NCI-H187 treated with DMSO at 0.1 percent for 48 hours (cell line): Measurements from ENCODE around the gene GNAO1.

ENCODE experiments used
- DNase-seq: peaks from one replicate; lab custom pipeline; 2025; lab: John Stamatoyannopoulos, UW

Gene GNAO1

DNA sequence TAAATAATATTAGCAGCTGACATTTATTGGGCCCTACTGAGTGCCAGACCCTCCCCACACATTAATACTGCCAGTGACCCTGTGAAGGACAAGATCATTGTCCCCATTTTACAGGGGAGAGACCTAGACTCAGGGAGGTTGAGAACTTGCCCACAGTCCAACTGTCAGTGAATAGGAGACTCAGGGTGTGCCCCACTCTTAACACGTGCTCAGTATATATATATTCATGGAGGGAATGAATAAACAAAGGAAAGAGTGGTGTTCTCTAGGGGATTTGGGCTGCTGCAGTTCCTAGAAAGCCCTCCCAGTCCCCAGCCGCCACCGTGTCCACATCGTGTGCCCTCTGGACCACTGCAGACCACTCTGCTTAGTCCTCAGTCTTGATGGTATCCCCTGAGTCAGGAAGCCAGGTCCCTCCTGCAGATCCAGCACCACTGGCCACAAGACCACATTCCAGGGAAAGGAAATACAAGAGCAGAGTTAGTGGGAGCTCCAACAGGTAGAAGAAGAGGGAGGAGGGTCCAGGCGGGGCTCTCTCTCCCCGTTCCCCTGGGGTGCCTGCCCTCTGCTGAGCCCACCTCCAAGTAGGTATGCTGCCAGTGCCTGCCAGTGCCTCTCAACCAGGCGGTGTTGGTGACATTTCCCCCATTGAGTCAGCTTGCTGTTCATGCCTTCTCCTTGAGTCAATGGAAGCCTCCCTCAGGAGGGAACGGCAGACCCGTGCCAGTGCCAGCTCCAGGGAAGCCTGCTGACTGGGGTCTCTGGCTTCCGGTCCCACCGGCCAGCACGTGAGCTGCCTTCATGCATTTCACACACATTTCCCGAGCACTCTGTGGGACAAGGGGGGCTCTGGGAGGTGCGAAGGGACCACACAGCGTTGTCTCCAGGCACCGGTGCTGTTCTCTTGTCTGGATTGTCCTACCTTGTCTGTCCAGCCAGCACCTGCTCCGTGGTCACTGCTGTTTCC is 75.6 kb downstream of the GNAO1 start:
- no peak for DNase-seq

DNA sequence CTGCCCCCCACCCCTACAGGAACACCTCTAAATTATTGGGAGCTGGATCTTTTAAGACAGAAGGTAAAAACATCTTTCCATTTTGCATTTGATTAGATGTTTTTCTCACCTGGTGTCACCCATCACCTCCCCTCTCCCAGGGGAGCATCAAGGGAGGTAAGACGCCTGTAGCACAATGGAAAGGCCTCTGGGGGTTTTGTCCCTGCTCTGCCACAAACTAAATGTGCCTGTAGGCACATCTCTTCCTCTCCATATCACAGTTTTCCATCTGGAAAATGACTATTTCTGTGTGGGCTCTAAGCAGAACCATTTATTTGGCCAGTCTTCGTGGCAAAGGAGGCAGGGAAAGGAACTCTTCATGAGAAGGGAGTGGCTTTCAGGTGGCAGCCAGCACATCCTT is 76.6 kb downstream of the GNAO1 start:
- DNase-seq, result no peak

DNA sequence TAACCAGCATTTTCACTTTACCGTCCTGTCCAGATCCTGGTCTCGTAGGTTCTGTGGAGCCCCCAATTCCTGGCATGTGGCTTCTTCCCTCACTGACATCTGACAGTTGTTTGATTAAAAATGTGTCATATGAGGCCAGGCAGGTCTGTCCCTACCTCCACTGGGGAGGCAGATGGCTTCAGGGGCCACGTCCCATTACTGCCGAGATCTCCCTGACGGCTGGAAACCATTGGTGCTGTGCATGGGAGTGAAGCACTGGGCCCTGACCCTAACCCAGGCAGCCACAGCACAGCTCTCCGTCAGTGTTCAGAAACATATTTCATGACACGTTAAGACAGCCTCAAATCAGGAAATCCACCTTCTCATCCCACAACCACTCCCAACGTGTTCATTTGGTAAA is 77.5 kb downstream of the GNAO1 start:
- DNase-seq, result no peak

DNA sequence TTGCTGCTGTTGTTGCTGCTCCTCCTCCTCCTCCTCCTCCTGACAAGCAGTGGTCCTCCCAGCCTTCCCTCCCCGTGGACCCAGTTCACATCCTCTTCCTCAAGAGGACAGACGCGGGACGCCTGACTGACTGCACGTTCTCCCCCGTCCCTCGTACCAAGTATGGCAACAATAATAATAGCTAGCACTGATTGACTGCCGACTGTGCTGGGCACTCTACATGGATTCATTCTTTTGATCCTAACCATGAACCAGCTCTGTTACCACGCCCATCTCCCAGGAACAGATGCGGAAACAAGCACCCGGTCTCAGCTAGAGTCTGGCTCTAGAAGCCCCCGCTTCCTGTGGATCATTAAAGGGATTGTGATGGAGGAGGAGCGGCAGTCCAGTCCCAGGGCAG is 78.0 kb downstream of the GNAO1 start:
- no peak for DNase-seq

DNA sequence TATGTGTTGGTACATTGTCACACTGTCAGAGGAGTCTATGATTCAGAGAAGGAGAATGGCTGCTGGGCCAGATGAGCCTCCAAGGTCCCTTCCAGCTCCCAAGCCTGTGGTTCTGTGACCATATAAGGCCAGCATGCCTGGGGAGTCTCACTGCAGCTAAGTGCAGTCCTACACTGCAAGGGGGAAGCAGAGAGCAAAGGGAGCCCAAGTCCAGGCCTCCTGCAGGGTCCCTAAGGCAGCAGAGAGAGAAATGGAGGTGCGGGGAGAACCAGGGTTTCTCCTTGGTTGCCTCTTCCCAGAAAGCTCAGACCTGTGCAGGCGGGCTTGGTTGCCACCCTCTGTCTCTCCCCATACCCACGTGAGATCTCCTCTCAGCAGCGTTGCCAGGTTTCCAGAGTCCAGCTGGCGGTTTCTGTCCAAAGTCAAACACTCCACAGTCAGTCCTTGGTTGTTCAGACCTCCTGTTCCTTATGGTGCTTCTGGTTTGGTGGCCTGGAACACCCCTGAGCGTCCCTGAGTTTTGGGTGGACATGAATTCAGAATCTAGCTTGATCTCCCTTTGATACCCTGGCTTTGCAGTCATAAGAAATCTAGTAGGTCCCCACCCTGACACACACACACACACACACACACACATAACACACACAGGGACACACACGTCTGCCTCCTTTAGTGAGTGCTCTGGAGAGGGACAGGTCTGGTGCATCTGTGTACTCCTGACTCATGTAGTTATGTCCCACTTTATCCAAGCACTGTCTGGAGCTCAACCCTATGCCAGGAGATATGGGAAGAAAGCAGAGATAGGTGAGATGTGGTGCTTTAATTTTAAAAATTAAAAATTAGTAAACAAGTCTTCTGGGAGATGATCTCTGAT is 78.8 kb downstream of the GNAO1 start:
- DNase-seq, result no peak

DNA sequence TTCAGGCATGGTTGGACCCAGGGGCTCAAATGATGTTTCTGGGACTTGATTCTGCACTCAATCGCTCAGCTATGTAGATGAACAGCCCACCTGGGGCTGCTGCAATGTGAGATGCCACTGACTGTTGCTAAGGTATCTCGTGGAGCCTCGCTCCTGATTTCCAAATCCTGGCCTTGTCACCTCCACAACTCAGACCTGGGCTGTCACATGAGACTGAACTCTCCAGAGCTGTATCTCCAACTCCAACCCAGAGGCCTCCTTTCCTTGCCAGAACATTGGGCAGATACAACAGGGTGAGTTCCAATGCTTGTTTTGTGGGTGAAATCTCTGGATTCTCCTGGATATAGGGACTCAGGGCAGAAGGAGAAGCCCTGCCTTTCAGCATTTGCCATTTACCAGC is 79.5 kb downstream of the GNAO1 start:
- DNase-seq, result no peak

DNA sequence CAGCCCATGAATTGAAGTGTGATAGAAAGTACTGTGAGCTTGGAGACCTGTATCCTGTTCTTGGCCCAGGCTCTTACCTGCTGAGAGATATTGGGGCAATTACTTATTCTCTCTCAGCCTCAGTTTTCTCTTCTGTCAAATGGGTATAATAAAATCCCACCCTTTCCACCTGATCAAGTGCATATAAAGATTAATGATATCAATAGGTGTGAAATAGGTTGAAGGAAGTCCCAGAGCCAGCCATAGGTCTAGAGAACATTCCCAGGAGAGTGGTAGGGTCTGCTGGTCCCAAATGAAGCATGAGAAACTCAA is 81.2 kb downstream of the GNAO1 start:
- no peak for DNase-seq

DNA sequence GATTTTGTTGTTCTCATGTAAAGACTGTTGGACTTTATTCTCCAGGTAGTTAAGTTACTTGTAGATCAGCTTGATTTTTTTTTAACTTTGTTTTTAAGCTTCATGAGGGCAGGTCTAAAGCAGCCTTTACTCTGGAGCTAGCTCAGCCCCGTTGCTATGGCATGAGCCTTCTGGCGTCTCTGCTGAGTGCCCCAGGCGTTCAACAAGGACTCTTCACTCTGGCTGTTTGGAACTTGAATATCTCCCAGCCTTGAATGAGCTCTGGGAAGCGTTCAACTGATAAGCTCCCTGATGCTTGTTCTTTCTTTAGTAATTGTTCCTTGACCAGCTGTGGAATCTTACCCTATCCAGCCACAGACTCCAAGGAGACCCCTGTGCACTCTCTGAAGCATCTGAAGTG is 82.3 kb downstream of the GNAO1 start:
- no peak for DNase-seq

DNA sequence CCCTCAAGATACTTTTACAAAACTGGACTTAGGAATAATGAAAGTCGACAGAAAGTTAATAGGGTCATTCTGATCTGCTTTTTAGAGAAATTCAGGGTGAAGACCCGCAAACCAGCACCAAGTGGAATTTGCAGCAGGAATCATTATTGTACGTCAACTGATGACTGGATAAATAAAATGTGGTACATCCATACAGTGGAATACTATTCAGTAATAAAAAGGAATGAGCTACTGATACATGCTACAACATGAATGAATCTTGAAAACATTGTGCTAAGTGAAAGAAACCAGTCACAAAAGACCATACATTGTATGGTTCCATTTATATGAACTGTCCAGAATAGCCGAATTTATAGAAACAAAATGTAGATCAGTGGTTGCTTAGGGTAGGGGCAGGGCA is 83.1 kb downstream of the GNAO1 start:
- DNase-seq, result no peak

DNA sequence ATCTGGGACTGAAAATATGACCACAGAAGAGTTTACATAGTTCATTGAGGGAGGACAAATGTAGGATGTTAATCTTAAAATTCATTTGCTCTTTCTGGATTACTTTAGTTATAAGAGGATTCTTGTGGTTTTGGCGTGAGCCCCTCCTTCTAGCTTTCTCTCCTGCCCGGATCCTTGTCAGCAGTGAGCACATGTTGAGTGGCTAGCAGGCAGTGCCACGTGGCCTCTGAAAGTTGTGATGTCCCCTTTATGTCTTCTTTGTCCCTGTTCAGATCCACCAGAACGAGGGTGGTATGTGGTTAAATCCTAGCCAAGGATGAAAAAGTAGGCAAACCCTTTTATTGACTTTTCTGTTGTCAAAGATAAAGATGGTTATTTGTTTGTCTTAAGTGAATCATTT is 83.8 kb downstream of the GNAO1 start:
- no peak for DNase-seq

DNA sequence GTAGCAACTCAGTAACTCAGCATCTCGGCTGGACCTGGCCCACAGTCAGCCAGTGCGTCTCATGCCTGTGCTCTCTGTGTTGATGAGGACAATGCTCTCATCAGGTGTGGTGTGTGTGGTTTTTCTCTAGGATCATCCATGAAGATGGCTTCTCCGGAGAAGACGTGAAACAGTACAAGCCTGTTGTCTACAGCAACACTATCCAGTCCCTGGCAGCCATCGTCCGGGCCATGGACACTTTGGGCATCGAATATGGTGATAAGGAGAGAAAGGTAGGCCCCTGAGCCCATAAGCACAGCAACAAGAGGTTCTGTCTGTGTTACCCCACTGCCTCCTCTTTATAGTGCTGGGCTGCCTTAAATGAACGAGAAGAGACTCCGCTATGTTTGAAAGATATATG is 84.5 kb downstream of the GNAO1 start:
- DNase-seq, result no peak

DNA sequence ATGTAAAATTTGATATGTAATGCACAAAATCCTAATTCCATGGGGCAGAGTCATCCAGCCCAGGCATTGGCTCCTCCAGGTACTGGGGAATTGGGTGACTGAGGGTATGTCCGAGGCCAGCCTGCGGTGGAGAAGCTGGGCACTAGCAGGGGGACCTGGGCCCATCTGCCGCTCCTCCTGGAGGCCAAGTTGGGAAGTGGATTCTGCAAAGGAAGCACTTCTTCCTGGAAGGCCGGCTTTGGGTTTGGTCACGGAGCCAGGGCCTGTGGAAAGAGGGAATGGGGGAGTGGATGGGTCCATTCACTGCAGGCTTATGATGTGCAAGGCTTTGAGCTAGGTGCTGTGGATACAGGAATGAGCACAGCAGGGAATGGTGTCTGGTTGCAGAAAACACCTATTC is 85.8 kb downstream of the GNAO1 start:
- no peak for DNase-seq

DNA sequence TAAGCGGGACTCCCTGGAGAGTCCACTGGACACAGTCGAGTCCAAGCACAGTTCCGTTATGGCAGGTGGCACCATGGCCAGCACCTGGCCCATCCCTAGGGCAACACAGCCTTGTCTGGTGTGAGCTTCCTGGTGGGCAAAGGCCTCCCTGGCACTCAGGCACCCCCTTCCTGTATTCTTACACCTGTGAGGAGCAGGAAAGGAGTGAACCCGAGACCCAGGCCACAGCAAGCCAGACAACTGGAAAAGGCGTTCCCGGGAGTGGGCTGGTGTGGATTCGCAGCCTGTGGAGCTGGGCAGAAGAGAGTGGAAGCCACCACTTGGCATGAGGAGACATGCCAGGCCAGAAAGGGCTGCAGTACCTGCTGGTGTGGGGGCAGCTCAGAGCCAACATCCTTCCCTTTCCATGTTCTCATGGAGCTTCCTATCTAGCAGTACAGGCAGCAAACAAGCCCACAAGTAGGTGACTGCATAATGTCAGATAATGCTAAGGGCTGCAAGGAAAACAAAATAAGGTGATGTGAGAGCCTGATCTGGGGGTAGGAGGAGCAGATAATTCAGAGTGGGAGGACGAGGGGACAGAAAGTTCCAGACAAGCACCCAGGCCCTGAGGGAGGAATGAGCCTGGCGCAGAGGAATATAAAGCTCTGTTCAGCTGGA is 87.0 kb downstream of the GNAO1 start:
- DNase-seq, result no peak

DNA sequence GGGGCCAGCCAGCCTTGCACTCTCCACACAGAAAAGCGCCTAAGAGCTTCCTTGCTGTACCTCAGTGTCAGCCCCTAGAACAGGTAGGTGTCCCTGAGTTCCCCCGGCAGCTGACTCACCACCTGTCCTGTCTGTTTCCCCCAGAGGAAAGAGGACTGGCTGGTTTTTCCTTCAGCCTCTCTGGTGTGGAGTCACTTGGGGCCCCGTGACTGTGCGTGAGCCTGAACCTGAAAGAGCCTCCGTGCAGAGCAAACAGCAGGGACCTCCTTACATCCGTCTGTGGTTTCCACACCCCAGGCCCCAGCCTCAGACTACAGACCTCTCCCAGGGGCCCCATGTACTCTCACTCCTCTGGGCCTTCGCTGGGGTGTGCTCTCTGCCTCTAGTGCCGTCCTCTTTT is 87.8 kb downstream of the GNAO1 start:
- no peak for DNase-seq

DNA sequence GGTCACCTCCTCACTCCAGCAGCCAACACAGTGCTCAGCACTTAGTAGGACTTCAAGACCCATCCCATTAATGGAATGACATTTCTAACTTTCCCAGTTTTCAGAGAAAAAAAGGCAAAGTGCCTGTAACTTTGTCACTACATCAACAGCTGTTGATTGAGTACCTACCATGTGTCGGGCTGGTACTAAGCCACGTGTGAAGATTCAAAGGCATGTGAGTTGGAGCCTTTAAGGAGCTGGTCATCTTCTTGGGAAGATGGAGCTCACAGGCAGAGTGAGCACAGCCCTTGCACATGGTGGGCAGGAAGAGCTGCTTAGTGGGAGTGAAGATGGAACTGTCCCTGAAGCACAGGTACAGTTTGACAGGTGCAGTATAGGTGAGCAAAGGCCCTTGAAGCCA is 88.6 kb downstream of the GNAO1 start:
- no peak for DNase-seq

DNA sequence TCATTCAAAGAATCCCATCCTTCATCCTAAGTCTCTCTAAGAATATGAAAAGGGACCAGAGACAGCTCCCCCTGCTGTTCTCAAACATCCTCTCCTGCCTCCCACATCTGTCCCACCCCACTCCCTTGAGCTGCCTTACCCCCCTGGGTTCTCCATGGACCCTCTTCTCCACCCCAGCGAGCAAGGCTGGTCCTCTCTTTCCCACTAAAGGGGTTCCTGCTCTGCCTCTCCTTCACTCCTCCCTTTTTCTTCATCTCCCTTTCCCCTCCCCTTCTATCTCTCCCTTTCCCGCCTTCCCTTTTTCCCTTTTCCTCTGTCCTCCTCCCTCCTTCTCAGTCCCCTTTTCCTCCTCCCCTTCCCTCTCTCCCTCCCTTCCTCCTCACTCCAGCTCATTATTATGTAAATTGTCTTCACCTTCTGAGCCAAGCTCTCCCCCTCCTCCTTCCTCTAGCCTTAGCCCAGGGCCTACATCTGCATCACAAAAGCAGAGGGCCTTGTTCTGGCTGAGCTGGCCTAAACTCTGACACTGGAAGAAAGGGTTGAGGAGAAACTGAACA is 90.0 kb downstream of the GNAO1 start:
- DNase-seq, result no peak

DNA sequence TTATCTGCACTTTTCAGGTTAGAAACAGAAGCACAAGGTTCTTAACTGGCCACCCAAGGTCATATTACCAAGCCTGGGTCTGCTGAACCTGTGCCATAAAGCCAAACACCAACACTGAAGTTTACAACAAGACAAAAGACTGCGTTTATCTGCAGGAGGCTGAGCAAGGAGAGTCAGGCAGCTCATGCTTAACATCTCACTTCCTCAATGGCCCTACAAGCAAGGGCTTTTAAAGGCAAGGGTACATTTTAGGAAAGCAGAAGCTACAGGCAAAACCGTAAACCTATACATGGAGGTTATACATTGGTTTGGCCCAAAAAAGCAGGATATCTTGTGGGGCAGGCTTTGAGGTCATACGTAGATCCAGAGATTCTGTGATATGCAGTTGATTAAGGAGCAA is 91.2 kb downstream of the GNAO1 start:
- DNase-seq, result no peak

DNA sequence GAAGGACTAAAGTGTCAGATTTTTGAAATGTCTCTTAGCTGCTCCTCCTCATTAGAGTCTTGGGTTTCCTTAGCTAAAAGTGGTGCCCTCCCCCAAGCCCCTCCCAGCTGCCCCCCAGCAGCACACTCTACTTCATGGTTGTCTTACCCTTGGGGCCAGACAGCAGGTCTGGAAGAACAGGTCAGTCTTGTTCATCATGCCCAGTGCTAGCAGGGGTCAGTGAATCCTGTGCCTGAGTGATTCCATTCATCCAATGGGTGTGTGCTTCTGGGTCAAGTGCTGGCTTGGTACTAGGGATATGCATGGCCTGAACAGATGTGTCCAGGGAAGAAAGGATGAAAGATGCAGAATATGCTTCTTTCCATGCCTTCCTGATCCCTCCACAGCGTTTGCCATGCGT is 93.2 kb downstream of the GNAO1 start:
- no peak for DNase-seq

DNA sequence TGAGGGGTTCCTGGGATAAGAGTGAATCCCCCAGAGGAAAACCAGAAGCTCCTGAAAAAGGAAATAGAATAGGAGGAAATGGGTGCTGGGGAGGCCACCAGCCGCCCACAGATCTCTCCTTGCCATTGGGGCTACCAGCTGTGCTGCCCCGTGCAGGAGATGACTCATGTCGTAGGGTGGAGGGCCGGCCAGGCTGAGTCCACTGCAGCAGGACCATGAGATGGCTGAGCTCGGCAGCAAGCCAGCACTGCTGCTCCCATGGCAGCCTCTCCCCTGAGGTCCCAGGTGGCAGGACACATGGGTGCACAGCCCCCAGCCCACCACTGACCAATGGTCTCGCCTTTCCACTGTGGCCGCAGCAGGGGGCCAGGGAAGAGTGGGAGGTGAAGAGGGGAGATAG is 95.5 kb downstream of the GNAO1 start:
- no peak for DNase-seq

DNA sequence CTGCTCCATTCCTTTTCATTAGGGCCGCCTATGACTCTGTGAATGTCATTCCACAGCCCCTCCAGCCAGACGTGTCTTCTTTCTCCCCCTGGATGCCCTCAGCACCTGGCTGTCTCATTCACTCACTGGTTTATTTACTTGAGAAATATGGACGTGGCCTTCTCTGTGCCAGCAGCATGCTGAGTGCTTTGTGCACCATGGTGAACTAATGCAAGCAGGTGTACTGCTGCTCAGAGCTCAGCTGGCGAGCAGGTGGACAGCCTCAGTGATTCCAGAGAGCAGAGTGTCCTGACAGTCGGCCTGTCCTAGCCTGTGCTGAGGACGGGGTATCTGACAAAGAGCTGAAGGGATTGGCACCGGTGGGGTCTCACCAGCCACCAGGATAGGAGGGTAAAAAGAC is 96.7 kb downstream of the GNAO1 start:
- DNase-seq, result no peak

DNA sequence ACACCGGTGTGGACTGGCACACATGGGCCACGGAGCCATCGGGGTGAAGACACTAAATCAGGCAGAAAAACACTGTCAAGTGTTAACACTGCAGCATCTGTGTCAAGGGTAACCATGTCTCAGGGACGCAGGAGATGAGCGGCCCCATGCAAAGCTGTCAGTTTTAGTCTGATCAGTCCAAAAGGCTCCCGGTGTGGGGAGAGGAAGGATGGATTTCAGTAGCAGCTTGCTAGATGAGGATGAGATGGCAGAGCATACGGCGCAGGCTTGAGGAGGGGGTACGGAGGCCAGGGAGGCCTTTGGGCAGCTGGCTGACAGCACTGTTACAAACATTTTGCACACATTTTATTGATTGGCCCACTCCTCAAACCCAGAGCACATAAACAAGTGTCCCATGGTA is 98.1 kb downstream of the GNAO1 start:
- DNase-seq, result no peak

DNA sequence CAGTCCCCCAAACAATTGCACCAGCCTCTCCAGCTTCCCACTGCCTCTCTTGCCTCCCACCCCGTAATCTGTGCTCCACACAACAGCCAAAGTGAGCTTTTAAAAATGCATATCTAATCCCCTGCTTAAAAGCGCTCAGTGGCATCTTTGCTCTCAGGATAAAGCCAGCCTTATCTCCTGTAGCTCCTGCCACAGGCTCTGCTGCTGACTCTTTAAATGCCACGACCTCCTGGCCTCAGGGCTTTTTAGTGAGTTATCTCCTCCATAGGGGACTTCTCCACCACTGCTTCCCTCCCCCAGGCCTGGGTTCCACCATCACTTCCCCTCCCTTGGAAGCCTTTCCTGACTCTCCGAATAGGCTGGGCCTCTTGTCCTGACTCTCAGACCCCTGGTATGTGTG is 98.6 kb downstream of the GNAO1 start:
- no peak for DNase-seq

DNA sequence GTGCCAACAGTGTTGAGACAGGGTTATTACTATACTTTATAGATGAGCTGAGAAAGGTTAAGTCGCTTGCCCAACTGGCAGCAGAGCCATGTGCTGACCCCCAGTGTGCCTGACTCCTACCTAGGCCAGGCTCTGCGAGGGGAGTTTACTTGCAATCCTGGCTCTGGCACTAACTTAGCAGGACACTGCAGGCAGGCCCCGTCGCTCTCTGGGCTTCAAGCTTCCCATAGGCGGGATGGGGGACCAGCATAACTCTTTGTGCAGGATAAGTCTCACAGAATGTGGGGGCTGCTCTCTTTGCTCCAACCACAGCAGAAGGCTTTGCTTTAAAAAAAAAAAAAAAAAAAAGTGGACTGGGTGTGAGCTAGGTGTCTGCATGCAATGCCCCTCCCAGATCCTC is 102.7 kb downstream of the GNAO1 start:
- DNase-seq, result no peak
